Measurements from ENCODE around the gene ETS1. TPM values are rescaled to one million over a fixed set of nuclear protein-coding genes. Genes with fewer than 3 reads are reported as not detected.

ETS1 gene
- total RNA-seq, 1 donor from 2014 or later: 3.0 TPM

- Mint-ChIP-seq H3K4me3 (ENCODE audit: low read depth) (no peak overlapping the region), H3K4me1 (ENCODE audit: low read depth) (peaks cover 30% of the 10 kb centered on the region), H3K36me3 (ENCODE audit: insufficient read depth) (no peaks in the 10 kb centered on the region), H3K27me3 (peaks cover 50% of the 10 kb centered on the region), H3K9me3 (ENCODE audit: low read depth) (no peaks in the 10 kb centered on the region), H3K27ac (no peak overlapping the region)
- DNase-seq (ENCODE audit: low spot score, unreplicated experiment): no peak
- TF ChIP-seq CTCF (IDR thresholded peaks at IDR 0.05; ENCODE audit: unreplicated experiment): no peak
Measured at GRCh38 chr11:128473636-128474035, 113.7 kb downstream of the ETS1 start.

GRCh38 chr11:128472128-128473089 is 114.9 kb downstream of the ETS1 start:
- no peak overlapping the region for H3K27ac Mint-ChIP-seq
- no peak for DNase-seq (ENCODE audit: low spot score, unreplicated experiment)
- no peaks in the 10 kb centered on the region for H3K9me3 Mint-ChIP-seq (ENCODE audit: low read depth)
- no peaks in the 10 kb centered on the region for H3K36me3 Mint-ChIP-seq (ENCODE audit: insufficient read depth)
- peaks cover 30% of the 10 kb centered on the region for H3K4me1 Mint-ChIP-seq (ENCODE audit: low read depth)
- TF ChIP-seq CTCF (IDR thresholded peaks at IDR 0.05; ENCODE audit: unreplicated experiment): no peak
- no peak overlapping the region for H3K4me3 Mint-ChIP-seq (ENCODE audit: low read depth)
- H3K27me3 Mint-ChIP-seq: peaks cover 49% of the 10 kb centered on the region

- Mint-ChIP-seq H3K9me3 (ENCODE audit: low read depth) (no peaks in the 10 kb centered on the region), H3K4me1 (ENCODE audit: low read depth) (peaks cover 22% of the 10 kb centered on the region)
Measured at GRCh38 chr11:128471138-128471661, 116.2 kb downstream of the ETS1 start.

GRCh38 chr11:128470081-128470480 is 117.3 kb downstream of the ETS1 start:
- H3K27me3 Mint-ChIP-seq: peaks cover 51% of the 10 kb centered on the region
- H3K36me3 Mint-ChIP-seq (ENCODE audit: insufficient read depth): no peaks in the 10 kb centered on the region
- TF ChIP-seq CTCF (IDR thresholded peaks at IDR 0.05; ENCODE audit: unreplicated experiment): no peak
- H3K4me3 Mint-ChIP-seq (ENCODE audit: low read depth): no peak overlapping the region
- H3K4me1 Mint-ChIP-seq (ENCODE audit: low read depth): peaks cover 13% of the 10 kb centered on the region
- DNase-seq (ENCODE audit: low spot score, unreplicated experiment): no peak
- H3K9me3 Mint-ChIP-seq (ENCODE audit: low read depth): no peaks in the 10 kb centered on the region
- H3K27ac Mint-ChIP-seq: no peak overlapping the region

More at GRCh38 chr11:128471138-128471661, 116.2 kb downstream of the ETS1 start:
- no peak for DNase-seq (ENCODE audit: low spot score, unreplicated experiment)
- H3K4me3 Mint-ChIP-seq (ENCODE audit: low read depth): no peak overlapping the region
- peaks cover 45% of the 10 kb centered on the region for H3K27me3 Mint-ChIP-seq
- no peak for TF ChIP-seq CTCF (IDR thresholded peaks at IDR 0.05; ENCODE audit: unreplicated experiment)
- no peaks in the 10 kb centered on the region for H3K36me3 Mint-ChIP-seq (ENCODE audit: insufficient read depth)
- H3K27ac Mint-ChIP-seq: no peak overlapping the region

- no peak overlapping the region for H3K4me3 Mint-ChIP-seq (ENCODE audit: low read depth)
- peaks cover 6% of the 10 kb centered on the region for H3K4me1 Mint-ChIP-seq (ENCODE audit: low read depth)
- peaks cover 46% of the 10 kb centered on the region for H3K27me3 Mint-ChIP-seq
- DNase-seq (ENCODE audit: low spot score, unreplicated experiment): no peak
- no peak overlapping the region for H3K27ac Mint-ChIP-seq
- TF ChIP-seq CTCF (IDR thresholded peaks at IDR 0.05; ENCODE audit: unreplicated experiment): no peak
- H3K36me3 Mint-ChIP-seq (ENCODE audit: insufficient read depth): no peaks in the 10 kb centered on the region
- H3K9me3 Mint-ChIP-seq (ENCODE audit: low read depth): no peaks in the 10 kb centered on the region
Measured at GRCh38 chr11:128469220-128469619, 118.1 kb downstream of the ETS1 start.
